Keratinocyte (primary cell): ENCODE results near the gene MFF. TPM values are rescaled to one million over a fixed set of nuclear protein-coding genes. Genes with fewer than 3 reads are reported as not detected.

Experiments used
- DNase-seq: peaks from one replicate; pipeline ENCODE4 v3.0.0-alpha.2; 2011; ENCODE audit warnings: low read depth, missing footprints, low spot score
- FAIRE-seq: peaks from 2 replicates; lab custom pipeline; 2011; peaks lifted over from hg19 to GRCh38; lab: Jason Lieb, UNC
- H2AFZ ChIP-seq: 2 replicates; pipeline ENCODE4 v1.6.0; 2012; ENCODE audit warnings: low read length, control low read depth, inconsistent platforms; ENCODE audit not compliant: control insufficient read depth
- H3K27ac ChIP-seq: 2 replicates; pipeline ENCODE4 v1.5.1; 2011; ENCODE audit warnings: low read length; ENCODE audit not compliant: control insufficient read depth, insufficient read depth
- H3K27me3 ChIP-seq: 3 replicates; pipeline ENCODE4 v1.6.0; 2011; ENCODE audit warnings: low read length; ENCODE audit not compliant: control insufficient read depth, insufficient read depth; ENCODE audit errors: extremely low read depth
- H3K36me3 ChIP-seq, 2 experiments: 2 replicates in 1 of 2; 3 replicates in 1 of 2; pipeline ENCODE4 v1.5.1; 2011; ENCODE audit warnings: low read length in 2 of 2, mild to moderate bottlenecking in 1 of 2; ENCODE audit not compliant: control insufficient read depth in 2 of 2, insufficient read depth in 2 of 2; ENCODE audit errors: extremely low read depth in 1 of 2
- H3K4me1 ChIP-seq: 3 replicates; pipeline ENCODE4 v1.5.1; 2011; ENCODE audit warnings: low read length; ENCODE audit not compliant: control insufficient read depth, insufficient read depth; ENCODE audit errors: extremely low read depth
- H3K4me2 ChIP-seq: 3 replicates; pipeline ENCODE4 v1.6.0; 2011; ENCODE audit warnings: low read depth, low read length; ENCODE audit not compliant: control insufficient read depth, insufficient read depth; ENCODE audit errors: extremely low read depth
- H3K4me3 ChIP-seq, 3 experiments: fragments of 200-600 bp in 1 of 3; sonication (generic) in 1 of 3; 2 replicates in 2 of 3; 3 replicates in 1 of 3; pipeline ENCODE4 v1.5.1; 2011 to 2016; ENCODE audit warnings: low read length in 3 of 3, mild to moderate bottlenecking in 3 of 3, control low read depth in 2 of 3, inconsistent platforms in 1 of 3, low read depth in 1 of 3, mixed read lengths in 1 of 3, mixed run types in 1 of 3, moderate library complexity in 1 of 3; ENCODE audit not compliant: control insufficient read depth in 2 of 3, insufficient read depth in 2 of 3; ENCODE audit errors: extremely low read depth in 1 of 3
- H3K79me2 ChIP-seq: 2 replicates; pipeline ENCODE4 v1.6.0; 2012; ENCODE audit warnings: low read length; ENCODE audit not compliant: control insufficient read depth, insufficient read depth
- H3K9ac ChIP-seq: 3 replicates; pipeline ENCODE4 v1.6.0; 2011; ENCODE audit warnings: low read length; ENCODE audit not compliant: control insufficient read depth, insufficient read depth; ENCODE audit errors: extremely low read depth
- H3K9me1 ChIP-seq: 3 replicates; pipeline ENCODE4 v1.6.0; 2011; ENCODE audit warnings: low read length; ENCODE audit not compliant: control insufficient read depth, insufficient read depth; ENCODE audit errors: extremely low read depth
- H3K9me3 ChIP-seq: 2 replicates; pipeline ENCODE4 v1.5.1; 2012; ENCODE audit warnings: low read depth, low read length; ENCODE audit not compliant: control insufficient read depth
- H4K20me1 ChIP-seq: 3 replicates; pipeline ENCODE4 v1.6.0; 2011; ENCODE audit warnings: low read length; ENCODE audit not compliant: control insufficient read depth, insufficient read depth; ENCODE audit errors: extremely low read depth
- CTCF ChIP-seq, 3 experiments: IDR thresholded peaks in 1 of 3; conservative IDR thresholded peaks in 1 of 3; optimal IDR thresholded peaks in 1 of 3; 2 replicates in 2 of 3; 3 replicates in 1 of 3; pipeline versions ENCODE3 to v1.5.1; 2011; ENCODE audit warnings: low read length in 3 of 3, mild to moderate bottlenecking in 3 of 3, moderate library complexity in 2 of 3, control low read depth in 1 of 3, inconsistent platforms in 1 of 3; ENCODE audit not compliant: insufficient read depth in 2 of 3; ENCODE audit errors: extremely low read depth in 1 of 3
- EZH2 ChIP-seq: IDR thresholded peaks from one replicate; pipeline ENCODE4 v1.6.1; 2012; ENCODE audit warnings: inconsistent platforms, mild to moderate bottlenecking, low read length, moderate library complexity
- dilution Hi-C: fragments of 300-500 bp; cut with MboI; formaldehyde crosslinking; loops from one replicate; pipeline ENCODE4 v1.7.0; 2020; ENCODE audit warnings: low sequenced_read_pairs; ENCODE audit not compliant: extremely low pct_ligation_motif_present
- polyA plus RNA-seq, 5 experiments: library from polyadenylated mRNA; depleted of rRNA in 3 of 5; stranded (reverse) in 3 of 5; stranded (forward) in 1 of 5; unstranded in 1 of 5; fragments of >200 nt; gene quantifications; 1 replicate in 1 of 5; 2 replicates in 3 of 5; 3 replicates in 1 of 5; pipeline versions ENCODE4 v1.2.1 to v1.2.3, GENCODE V29; 2011 to 2012; ENCODE audit warnings: missing spikeins in 2 of 5, low read depth in 1 of 5, low replicate concordance in 1 of 5

The MFF gene
- polyA plus RNA-seq, 1 donor (not counting 4 experiments of a cell fraction or from before 2014, with no cell fraction given) = 72.5 TPM

- Histone ChIP-seq H3K4me2 (no peak overlapping the region), H3K4me1 (no peaks in the 10 kb centered on the region), H3K9me1 (no peaks in the 10 kb centered on the region), H3K4me3 (no peak overlapping the region), H2AFZ (no peak overlapping the region), H3K27ac (no peak overlapping the region), H3K79me2 (no peaks in the 10 kb centered on the region), H3K27me3 (no peaks in the 10 kb centered on the region), H3K36me3 (peaks cover 0 to 5% of the 10 kb centered on the region in 2 experiments), H4K20me1 (no peaks in the 10 kb centered on the region), H3K9ac (no peak overlapping the region), H3K9me3 (no peaks in the 10 kb centered on the region)
- no peak for DNase-seq
- TF ChIP-seq CTCF (optimal IDR thresholded peaks at IDR 0.05 in 1 of 3, IDR thresholded peaks at IDR 0.05 in 1 of 3, conservative IDR thresholded peaks at IDR 0.05 in 1 of 3; ENCODE audit: extremely low read depth in 1 of 3, insufficient read depth in 2 of 3, low read length in 3 of 3) (no peak), EZH2 (no peak)
- no peak for FAIRE-seq
- dilution Hi-C loops = no loop called here
These were observed 19.2 kb downstream of the MFF start for GRCh38 chr2:227344231-227344630.

DNA sequence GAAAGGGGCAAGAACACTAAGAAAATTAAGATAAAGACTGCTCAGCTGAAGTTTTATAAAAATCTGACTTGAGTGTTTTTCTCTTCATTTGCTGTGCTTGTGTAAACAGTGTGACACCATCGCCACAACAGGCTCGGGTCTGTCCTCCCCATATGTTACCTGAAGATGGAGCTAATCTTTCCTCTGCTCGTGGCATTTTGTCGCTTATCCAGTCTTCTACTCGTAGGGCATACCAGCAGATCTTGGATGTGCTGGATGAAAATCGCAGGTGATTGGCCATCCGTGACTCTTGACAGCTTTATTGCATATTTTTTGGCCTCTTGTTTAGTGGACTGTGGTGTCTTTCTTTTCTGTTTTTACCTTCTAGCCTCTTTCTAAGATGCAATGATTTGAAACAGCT is 22.1 kb downstream of the MFF start:
- H3K4me1 ChIP-seq = no peaks in the 10 kb centered on the region
- no peaks in the 10 kb centered on the region for H3K9me1 ChIP-seq
- no peaks in the 10 kb centered on the region for H3K79me2 ChIP-seq
- no peak overlapping the region for H2AFZ ChIP-seq
- TF ChIP-seq CTCF (optimal IDR thresholded peaks at IDR 0.05 in 1 of 3, IDR thresholded peaks at IDR 0.05 in 1 of 3, conservative IDR thresholded peaks at IDR 0.05 in 1 of 3; ENCODE audit: extremely low read depth in 1 of 3, insufficient read depth in 2 of 3, low read length in 3 of 3) = no peak
- no peaks in the 10 kb centered on the region for H3K27me3 ChIP-seq
- no peaks in the 10 kb centered on the region for H4K20me1 ChIP-seq
- peaks cover 0 to 5% of the 10 kb centered on the region in 2 experiments for H3K36me3 ChIP-seq
- H3K9me3 ChIP-seq = no peaks in the 10 kb centered on the region
- H3K4me2 ChIP-seq = no peak overlapping the region
- no peak overlapping the region for H3K27ac ChIP-seq
- no peak for FAIRE-seq
- H3K9ac ChIP-seq = no peak overlapping the region
- dilution Hi-C loops = no loop called here
- no peak overlapping the region for H3K4me3 ChIP-seq
- DNase-seq = no peak
